SK-N-MC (cell line): ENCODE data around the gene XRCC4.

ENCODE experiments used
- EZH2 ChIP-seq: fragments of 200-600 bp; sonication (generic); IDR thresholded peaks from one replicate; pipeline ENCODE4 v1.6.1; 2017; ENCODE audit warnings: antibody characterized with exemption
- FOXP2 ChIP-seq: optimal IDR thresholded peaks from 2 replicates; pipeline ENCODE3; 2011; ENCODE audit warnings: mild to moderate bottlenecking, moderate library complexity; ENCODE audit not compliant: insufficient read depth; ENCODE audit errors: extremely low read length, control extremely low read depth
- POLR2AphosphoS5 ChIP-seq: IDR thresholded peaks from 2 replicates; pipeline ENCODE4 v1.6.1; 2012; ENCODE audit warnings: mild to moderate bottlenecking, low read depth, low read length, borderline replicate concordance

DNA sequence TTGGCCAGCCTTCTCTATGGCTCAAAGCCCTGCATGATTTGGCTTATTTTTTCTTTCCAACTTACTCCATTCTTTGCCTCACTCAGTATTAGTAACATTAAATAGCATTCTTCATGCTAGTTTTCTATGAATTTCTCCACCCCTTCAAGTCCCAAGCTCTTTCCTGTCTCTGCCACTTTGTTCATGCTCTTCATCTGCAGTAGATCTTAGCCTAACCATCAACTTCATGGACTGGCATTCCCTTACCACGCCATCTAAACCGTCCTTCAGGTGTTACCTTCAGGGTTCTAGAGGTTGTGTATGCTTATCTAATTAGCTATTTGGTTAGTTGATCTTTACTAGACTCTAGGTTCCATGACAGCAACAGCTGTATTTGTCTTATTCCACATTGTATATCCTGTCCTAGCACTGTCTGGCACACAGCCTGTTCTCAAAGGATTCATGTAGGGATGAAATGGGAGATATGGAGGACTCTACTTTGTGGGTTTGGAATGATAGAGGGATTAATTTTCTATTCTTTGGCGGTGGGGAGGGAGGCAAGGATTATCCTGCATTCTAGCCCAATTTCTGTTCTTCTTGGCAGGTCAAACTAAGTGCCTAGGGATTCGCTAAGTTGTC lies 26.5 kb upstream of the XRCC4 start:
- no peak for TF ChIP-seq EZH2
- no peak for TF ChIP-seq POLR2AphosphoS5
- no peak for TF ChIP-seq FOXP2
